Measurements from ENCODE around the gene GEMIN8.

GEMIN8 gene

GRCh38 chrX:14015294-14015693 lies 14.4 kb downstream of the GEMIN8 start:
- DNase-seq, result no peak

- no peak for DNase-seq
Measured at GRCh38 chrX:14014526-14014925, 15.2 kb downstream of the GEMIN8 start.

- DNase-seq, result no peak
Measured at GRCh38 chrX:14013054-14013453, 16.6 kb downstream of the GEMIN8 start.

GRCh38 chrX:14010566-14010965 lies 19.1 kb downstream of the GEMIN8 start:
- DNase-seq, result no peak

- DNase-seq, result no peak
Measured at GRCh38 chrX:14006540-14006939, 23.2 kb downstream of the GEMIN8 start.

GRCh38 chrX:14003876-14004425 lies 25.7 kb downstream of the GEMIN8 start:
- no peak for DNase-seq

- no peak for DNase-seq
Measured at GRCh38 chrX:14003028-14003427, 26.7 kb downstream of the GEMIN8 start.

- DNase-seq, result no peak
Measured at GRCh38 chrX:13996650-13997049, 33.0 kb downstream of the GEMIN8 start.

- DNase-seq, result no peak
Measured at GRCh38 chrX:13994536-13995080, 35.1 kb downstream of the GEMIN8 start.

GRCh38 chrX:13994104-13994503 lies 35.6 kb downstream of the GEMIN8 start:
- no peak for DNase-seq

GRCh38 chrX:13990126-13990800 lies 39.4 kb downstream of the GEMIN8 start:
- no peak for DNase-seq

GRCh38 chrX:13985697-13986435 lies 43.8 kb downstream of the GEMIN8 start:
- no peak for DNase-seq

- no peak for DNase-seq
Measured at GRCh38 chrX:13983734-13984133, 46.0 kb downstream of the GEMIN8 start.

- no peak for DNase-seq
Measured at GRCh38 chrX:13968198-13968597, 61.5 kb downstream of the GEMIN8 start.

- no peak for DNase-seq
Measured at GRCh38 chrX:13967636-13968035, 62.1 kb downstream of the GEMIN8 start.

GRCh38 chrX:13966793-13967125 lies 62.9 kb downstream of the GEMIN8 start:
- no peak for DNase-seq

- DNase-seq, result no peak
Measured at GRCh38 chrX:13966071-13966792, 63.5 kb downstream of the GEMIN8 start.

- no peak for DNase-seq
Measured at GRCh38 chrX:13965531-13965930, 64.2 kb downstream of the GEMIN8 start.

- DNase-seq, result no peak
Measured at GRCh38 chrX:13956998-13957397, 72.7 kb downstream of the GEMIN8 start.
